HL-60 (cell line): ENCODE results near the gene CREB3L1.

Experiments used
- POLR2AphosphoS5 ChIP-seq: IDR thresholded peaks from 2 replicates; pipeline ENCODE4 v1.6.1; 2012; ENCODE audit warnings: low read depth
- SPI1 ChIP-seq: IDR thresholded peaks from 2 replicates; pipeline ENCODE4 v1.6.1; 2012; ENCODE audit warnings: low read depth, mild to moderate bottlenecking, borderline replicate concordance
- TF ChIP-seq, protein P1 (sequence below): IDR thresholded peaks from one replicate; pipeline ENCODE4 v1.5.1; 2011; ENCODE audit warnings: low read length, control low read depth, inconsistent platforms; ENCODE audit not compliant: insufficient read depth
- TF ChIP-seq, protein P2 (sequence below): IDR thresholded peaks from 2 replicates; pipeline ENCODE4 v1.6.1; 2012; ENCODE audit warnings: low read depth; ENCODE audit not compliant: insufficient replicate concordance

DNA sequence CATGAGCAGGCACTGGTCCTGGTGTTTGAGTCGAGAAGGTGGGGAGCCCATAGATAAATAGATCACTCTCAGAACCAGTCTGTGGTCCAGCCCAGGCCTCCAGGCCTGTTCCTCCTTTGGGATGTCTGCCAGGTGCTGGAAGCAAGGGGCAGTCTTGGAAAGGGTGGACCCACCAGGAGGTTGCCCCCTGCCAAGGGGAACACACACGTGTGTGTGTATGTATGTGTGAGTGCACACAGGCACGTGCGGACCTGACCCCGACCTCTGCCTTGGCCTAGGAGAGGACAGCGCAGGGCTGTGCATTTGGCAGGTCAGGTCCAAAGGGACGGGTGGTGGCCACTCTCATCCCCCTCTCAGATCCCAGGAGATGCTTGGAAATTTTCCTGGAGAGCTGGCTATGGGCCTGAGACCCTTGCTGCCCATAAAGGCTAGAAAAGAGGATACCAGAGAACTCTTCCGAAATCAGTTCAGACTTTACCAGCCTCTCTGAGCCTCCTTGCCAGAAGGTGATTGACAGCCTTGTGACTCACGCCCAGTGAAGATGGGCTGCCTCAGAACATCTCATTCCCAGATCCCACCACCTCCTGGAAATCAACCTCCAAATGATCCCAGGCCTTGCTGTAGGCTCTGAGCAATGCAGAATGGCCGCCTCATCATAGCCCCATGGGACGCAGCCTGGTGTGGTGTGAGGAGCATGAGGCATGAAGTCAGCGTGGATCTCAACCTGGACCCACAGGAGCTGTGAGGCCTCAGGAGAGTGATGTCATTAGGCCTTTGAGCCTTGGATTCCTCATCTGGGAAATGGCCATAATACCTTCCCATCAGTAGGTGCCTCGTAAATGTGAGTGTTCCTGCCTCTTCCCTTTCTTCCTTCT is 24.0 kb upstream of the CREB3L1 start:
- TF ChIP-seq SPI1, result no peak
- TF ChIP-seq, protein P1, sequence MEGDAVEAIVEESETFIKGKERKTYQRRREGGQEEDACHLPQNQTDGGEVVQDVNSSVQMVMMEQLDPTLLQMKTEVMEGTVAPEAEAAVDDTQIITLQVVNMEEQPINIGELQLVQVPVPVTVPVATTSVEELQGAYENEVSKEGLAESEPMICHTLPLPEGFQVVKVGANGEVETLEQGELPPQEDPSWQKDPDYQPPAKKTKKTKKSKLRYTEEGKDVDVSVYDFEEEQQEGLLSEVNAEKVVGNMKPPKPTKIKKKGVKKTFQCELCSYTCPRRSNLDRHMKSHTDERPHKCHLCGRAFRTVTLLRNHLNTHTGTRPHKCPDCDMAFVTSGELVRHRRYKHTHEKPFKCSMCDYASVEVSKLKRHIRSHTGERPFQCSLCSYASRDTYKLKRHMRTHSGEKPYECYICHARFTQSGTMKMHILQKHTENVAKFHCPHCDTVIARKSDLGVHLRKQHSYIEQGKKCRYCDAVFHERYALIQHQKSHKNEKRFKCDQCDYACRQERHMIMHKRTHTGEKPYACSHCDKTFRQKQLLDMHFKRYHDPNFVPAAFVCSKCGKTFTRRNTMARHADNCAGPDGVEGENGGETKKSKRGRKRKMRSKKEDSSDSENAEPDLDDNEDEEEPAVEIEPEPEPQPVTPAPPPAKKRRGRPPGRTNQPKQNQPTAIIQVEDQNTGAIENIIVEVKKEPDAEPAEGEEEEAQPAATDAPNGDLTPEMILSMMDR, result no peak
- no peak for TF ChIP-seq POLR2AphosphoS5
- TF ChIP-seq, protein P2, sequence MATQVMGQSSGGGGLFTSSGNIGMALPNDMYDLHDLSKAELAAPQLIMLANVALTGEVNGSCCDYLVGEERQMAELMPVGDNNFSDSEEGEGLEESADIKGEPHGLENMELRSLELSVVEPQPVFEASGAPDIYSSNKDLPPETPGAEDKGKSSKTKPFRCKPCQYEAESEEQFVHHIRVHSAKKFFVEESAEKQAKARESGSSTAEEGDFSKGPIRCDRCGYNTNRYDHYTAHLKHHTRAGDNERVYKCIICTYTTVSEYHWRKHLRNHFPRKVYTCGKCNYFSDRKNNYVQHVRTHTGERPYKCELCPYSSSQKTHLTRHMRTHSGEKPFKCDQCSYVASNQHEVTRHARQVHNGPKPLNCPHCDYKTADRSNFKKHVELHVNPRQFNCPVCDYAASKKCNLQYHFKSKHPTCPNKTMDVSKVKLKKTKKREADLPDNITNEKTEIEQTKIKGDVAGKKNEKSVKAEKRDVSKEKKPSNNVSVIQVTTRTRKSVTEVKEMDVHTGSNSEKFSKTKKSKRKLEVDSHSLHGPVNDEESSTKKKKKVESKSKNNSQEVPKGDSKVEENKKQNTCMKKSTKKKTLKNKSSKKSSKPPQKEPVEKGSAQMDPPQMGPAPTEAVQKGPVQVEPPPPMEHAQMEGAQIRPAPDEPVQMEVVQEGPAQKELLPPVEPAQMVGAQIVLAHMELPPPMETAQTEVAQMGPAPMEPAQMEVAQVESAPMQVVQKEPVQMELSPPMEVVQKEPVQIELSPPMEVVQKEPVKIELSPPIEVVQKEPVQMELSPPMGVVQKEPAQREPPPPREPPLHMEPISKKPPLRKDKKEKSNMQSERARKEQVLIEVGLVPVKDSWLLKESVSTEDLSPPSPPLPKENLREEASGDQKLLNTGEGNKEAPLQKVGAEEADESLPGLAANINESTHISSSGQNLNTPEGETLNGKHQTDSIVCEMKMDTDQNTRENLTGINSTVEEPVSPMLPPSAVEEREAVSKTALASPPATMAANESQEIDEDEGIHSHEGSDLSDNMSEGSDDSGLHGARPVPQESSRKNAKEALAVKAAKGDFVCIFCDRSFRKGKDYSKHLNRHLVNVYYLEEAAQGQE, result no peak
